Measurements from ENCODE around the gene RCOR3.

DNA sequence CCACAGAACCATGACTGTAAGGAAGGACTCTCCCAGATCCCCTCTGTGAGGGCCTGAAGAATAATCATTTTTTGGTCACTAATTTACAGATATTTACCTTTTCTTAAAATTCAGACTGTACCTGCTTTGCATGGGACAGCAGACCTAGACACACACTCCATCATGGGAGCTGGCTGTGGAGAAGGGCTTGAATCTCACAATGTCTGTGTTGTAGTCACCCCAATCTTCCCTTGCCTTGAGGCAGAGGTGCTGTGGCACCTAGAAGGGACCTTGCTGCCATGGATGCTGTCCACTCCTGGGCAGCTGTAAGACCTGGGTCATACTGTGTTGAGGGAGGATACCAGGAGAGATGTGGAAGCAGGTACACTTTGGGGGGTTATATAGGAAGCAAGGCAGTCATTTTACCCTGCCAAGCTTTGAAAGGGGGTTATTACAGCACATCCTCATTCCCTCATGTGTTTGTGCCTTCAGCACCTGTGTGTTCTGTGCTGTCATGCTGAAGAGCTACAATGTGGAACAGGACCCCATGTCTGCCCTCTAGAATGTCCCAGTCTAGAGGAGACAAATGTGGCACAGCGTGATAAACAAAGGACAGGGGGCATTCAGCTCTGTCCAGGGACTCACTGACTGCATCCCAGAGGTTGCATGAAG is 94.5 kb downstream of the RCOR3 start:
- TF ChIP-seq, protein P1, sequence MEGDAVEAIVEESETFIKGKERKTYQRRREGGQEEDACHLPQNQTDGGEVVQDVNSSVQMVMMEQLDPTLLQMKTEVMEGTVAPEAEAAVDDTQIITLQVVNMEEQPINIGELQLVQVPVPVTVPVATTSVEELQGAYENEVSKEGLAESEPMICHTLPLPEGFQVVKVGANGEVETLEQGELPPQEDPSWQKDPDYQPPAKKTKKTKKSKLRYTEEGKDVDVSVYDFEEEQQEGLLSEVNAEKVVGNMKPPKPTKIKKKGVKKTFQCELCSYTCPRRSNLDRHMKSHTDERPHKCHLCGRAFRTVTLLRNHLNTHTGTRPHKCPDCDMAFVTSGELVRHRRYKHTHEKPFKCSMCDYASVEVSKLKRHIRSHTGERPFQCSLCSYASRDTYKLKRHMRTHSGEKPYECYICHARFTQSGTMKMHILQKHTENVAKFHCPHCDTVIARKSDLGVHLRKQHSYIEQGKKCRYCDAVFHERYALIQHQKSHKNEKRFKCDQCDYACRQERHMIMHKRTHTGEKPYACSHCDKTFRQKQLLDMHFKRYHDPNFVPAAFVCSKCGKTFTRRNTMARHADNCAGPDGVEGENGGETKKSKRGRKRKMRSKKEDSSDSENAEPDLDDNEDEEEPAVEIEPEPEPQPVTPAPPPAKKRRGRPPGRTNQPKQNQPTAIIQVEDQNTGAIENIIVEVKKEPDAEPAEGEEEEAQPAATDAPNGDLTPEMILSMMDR (conservative IDR thresholded peaks at IDR 0.05) = no peak
- TF ChIP-seq ZFX (IDR thresholded peaks at IDR 0.05) = no peak

Data from C4-2B (cell line).